Panc1 (cell line): Measurements from ENCODE around the gene IL34. TPM values are rescaled to one million over a fixed set of nuclear protein-coding genes. Genes with fewer than 3 reads are reported as not detected.

Source experiments
- ATAC-seq: fragments of 200-7000 bp; cut with Tn5 transposase; 2 replicates; pipeline ENCODE4 v1.9.1; 2020; ENCODE audit warnings: mild to moderate bottlenecking, moderate library complexity
- BruUV-seq: library from RNA; stranded (reverse); fragments of 400-500 nt; replicated peaks from 2 replicates; lab custom pipeline; 2021; lab: Mats Ljungman, UMichigan
- CTCF ChIA-PET: fragments of 300-600 bp; sonication (Branson Sonifier 250); formaldehyde crosslinking; loops from one replicate; lab custom pipeline; 2022; ENCODE audit warnings: antibody characterized with exemption; lab: Charles Lee
- POLR2A ChIA-PET: fragments of 300-600 bp; sonication (Branson Sonifier 250); formaldehyde crosslinking; loops from one replicate; lab custom pipeline; 2022; ENCODE audit warnings: antibody characterized with exemption; lab: Charles Lee
- DNase-seq: peaks from one replicate; pipeline ENCODE4 v3.0.0-alpha.2; 2010; ENCODE audit warnings: low read depth, low spot score
- H3K27ac ChIP-seq: 2 replicates; pipeline ENCODE4 v1.5.1; 2011; ENCODE audit warnings: mild to moderate bottlenecking, low read length, inconsistent platforms
- H3K27me3 ChIP-seq: fragments of 200-500 bp; sonication (Bioruptor generic); 2 replicates; pipeline ENCODE4 v1.6.0; 2014; ENCODE audit warnings: low read length, inconsistent platforms; ENCODE audit not compliant: control insufficient read depth, insufficient read depth
- H3K36me3 ChIP-seq: fragments of 200-500 bp; sonication (Bioruptor generic); 2 replicates; pipeline ENCODE4 v1.5.1; 2014; ENCODE audit warnings: inconsistent platforms, mild to moderate bottlenecking, low read length, moderate library complexity; ENCODE audit not compliant: control insufficient read depth, insufficient read depth
- H3K4me1 ChIP-seq: 2 replicates; pipeline ENCODE4 v1.5.1; 2011; ENCODE audit warnings: inconsistent platforms, mild to moderate bottlenecking, low read length, moderate library complexity; ENCODE audit not compliant: control insufficient read depth, insufficient read depth
- H3K4me3 ChIP-seq, 2 experiments: 2 replicates each; pipeline ENCODE4 v1.5.1; 2011 to 2012; ENCODE audit warnings: low read depth in 2 of 2, low read length in 2 of 2, mild to moderate bottlenecking in 2 of 2, inconsistent platforms in 1 of 2, moderate library complexity in 1 of 2
- H3K9me3 ChIP-seq: fragments of 200-500 bp; sonication (Bioruptor generic); 2 replicates; pipeline ENCODE4 v1.5.1; 2014; ENCODE audit warnings: low read depth, mild to moderate bottlenecking, inconsistent platforms, low read length, moderate library complexity; ENCODE audit not compliant: control insufficient read depth, insufficient read depth
- CTCF ChIP-seq: fragments of 450-650 bp; IDR thresholded peaks from 2 replicates; pipeline ENCODE4 v1.5.1; 2017; ENCODE audit warnings: mild to moderate bottlenecking
- POLR2AphosphoS5 ChIP-seq: IDR thresholded peaks from 2 replicates; pipeline ENCODE4 v1.6.1; 2012; ENCODE audit warnings: mild to moderate bottlenecking, low read depth, low read length, moderate library complexity
- SIN3A ChIP-seq: IDR thresholded peaks from 2 replicates; pipeline ENCODE4 v1.6.1; 2012; ENCODE audit warnings: low read depth, mild to moderate bottlenecking, low read length, moderate library complexity, borderline replicate concordance; ENCODE audit not compliant: insufficient read depth
- TCF7L2 ChIP-seq: IDR thresholded peaks from 2 replicates; pipeline ENCODE4 v1.6.1; 2011; ENCODE audit warnings: mild to moderate bottlenecking, low read depth, low read length, inconsistent platforms
- in situ Hi-C: cut with HindIII; loops from 2 replicates; pipeline ENCODE4 v1.10.0; 2016; ENCODE audit warnings: low sequenced_read_pairs, low pct_unique_long_range_greater_than_20kb
- intact Hi-C: fragments of 100-400 bp; cut with micrococcal nuclease; formaldehyde crosslinking; loops from one replicate; pipeline ENCODE4 v1.10.0; 2022; ENCODE audit not compliant: unreplicated experiment
- total RNA-seq: library from RNA; stranded (reverse); gene quantifications from one replicate; pipeline ENCODE4 v1.2.1, GENCODE V29; 2021; ENCODE audit not compliant: unreplicated experiment
- TF ChIP-seq, protein P1 (sequence below), 2 experiments: IDR thresholded peaks; 2 replicates each; pipeline ENCODE4 v1.6.1; 2011 to 2012; ENCODE audit warnings: low read depth in 2 of 2, control low read depth in 1 of 2, low read length in 1 of 2, mild to moderate bottlenecking in 1 of 2, moderate library complexity in 1 of 2; ENCODE audit not compliant: insufficient read depth in 1 of 2

IL34 gene
- total RNA-seq, 1 experiment from 2014 or later = 5.8 TPM

GRCh38 chr16:70658921-70659320, 12.6 kb downstream of the IL34 start:
- CTCF ChIA-PET = no interaction called here
- BruUV-seq = no TSS peak
- TF ChIP-seq SIN3A = no peak
- TF ChIP-seq, protein P1, sequence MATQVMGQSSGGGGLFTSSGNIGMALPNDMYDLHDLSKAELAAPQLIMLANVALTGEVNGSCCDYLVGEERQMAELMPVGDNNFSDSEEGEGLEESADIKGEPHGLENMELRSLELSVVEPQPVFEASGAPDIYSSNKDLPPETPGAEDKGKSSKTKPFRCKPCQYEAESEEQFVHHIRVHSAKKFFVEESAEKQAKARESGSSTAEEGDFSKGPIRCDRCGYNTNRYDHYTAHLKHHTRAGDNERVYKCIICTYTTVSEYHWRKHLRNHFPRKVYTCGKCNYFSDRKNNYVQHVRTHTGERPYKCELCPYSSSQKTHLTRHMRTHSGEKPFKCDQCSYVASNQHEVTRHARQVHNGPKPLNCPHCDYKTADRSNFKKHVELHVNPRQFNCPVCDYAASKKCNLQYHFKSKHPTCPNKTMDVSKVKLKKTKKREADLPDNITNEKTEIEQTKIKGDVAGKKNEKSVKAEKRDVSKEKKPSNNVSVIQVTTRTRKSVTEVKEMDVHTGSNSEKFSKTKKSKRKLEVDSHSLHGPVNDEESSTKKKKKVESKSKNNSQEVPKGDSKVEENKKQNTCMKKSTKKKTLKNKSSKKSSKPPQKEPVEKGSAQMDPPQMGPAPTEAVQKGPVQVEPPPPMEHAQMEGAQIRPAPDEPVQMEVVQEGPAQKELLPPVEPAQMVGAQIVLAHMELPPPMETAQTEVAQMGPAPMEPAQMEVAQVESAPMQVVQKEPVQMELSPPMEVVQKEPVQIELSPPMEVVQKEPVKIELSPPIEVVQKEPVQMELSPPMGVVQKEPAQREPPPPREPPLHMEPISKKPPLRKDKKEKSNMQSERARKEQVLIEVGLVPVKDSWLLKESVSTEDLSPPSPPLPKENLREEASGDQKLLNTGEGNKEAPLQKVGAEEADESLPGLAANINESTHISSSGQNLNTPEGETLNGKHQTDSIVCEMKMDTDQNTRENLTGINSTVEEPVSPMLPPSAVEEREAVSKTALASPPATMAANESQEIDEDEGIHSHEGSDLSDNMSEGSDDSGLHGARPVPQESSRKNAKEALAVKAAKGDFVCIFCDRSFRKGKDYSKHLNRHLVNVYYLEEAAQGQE (IDR thresholded peaks at IDR 0.05; ENCODE audit: insufficient read depth in 1 of 2, low read depth in 2 of 2, low read length in 1 of 2) = no peak
- no peak for TF ChIP-seq CTCF
- TF ChIP-seq POLR2AphosphoS5 = no peak
- no peak for TF ChIP-seq TCF7L2

GRCh38 chr16:70659546-70659945, 13.2 kb downstream of the IL34 start:
- no TSS peak for BruUV-seq
- TF ChIP-seq POLR2AphosphoS5 = no peak
- TF ChIP-seq, protein P1 (IDR thresholded peaks at IDR 0.05; ENCODE audit: insufficient read depth in 1 of 2, low read depth in 2 of 2, low read length in 1 of 2) = no peak
- TF ChIP-seq CTCF = no peak
- no peak for TF ChIP-seq TCF7L2
- TF ChIP-seq SIN3A = no peak
- intact Hi-C loops (loop anchor here (10.0 kb wide), 1 partner anchor 85 kb away; no protein-coding TSS in a partner anchor), in situ Hi-C loops (no loop called here)
- H3K27me3 ChIP-seq = no peaks in the 10 kb centered on the region
- no peaks in the 10 kb centered on the region for H3K36me3 ChIP-seq
- DNase-seq (no peak), ATAC-seq (no peak)
- H3K4me1 ChIP-seq = no peaks in the 10 kb centered on the region
- ChIA-PET CTCF (no interaction called here), POLR2A (interaction anchor here (0.6 kb wide), 1 partner anchor 19 kb away, joined by 4 read pairs; no protein-coding TSS in a partner anchor)
- H3K4me3 ChIP-seq = no peak overlapping the region
- no peak overlapping the region for H3K27ac ChIP-seq
- no peaks in the 10 kb centered on the region for H3K9me3 ChIP-seq

More at GRCh38 chr16:70658921-70659320, 12.6 kb downstream of the IL34 start:
- DNase-seq = no peak
- intact Hi-C loops = loop anchor here (10.0 kb wide), 1 partner anchor 84 kb away; no protein-coding TSS in a partner anchor
- Histone ChIP-seq H3K27ac (no peak overlapping the region), H3K9me3 (no peaks in the 10 kb centered on the region), H3K27me3 (no peaks in the 10 kb centered on the region), H3K4me3 (no peak overlapping the region), H3K36me3 (no peaks in the 10 kb centered on the region), H3K4me1 (no peaks in the 10 kb centered on the region)
- no peak for ATAC-seq
- POLR2A ChIA-PET = no interaction called here
- in situ Hi-C loops = no loop called here
